Measurements from ENCODE around the gene AEN.

AEN gene

GRCh38 chr15:88658972-88659931 lies 38.1 kb downstream of the AEN start:
- DNase-seq (ENCODE audit: low read depth), result no peak
- H3K4me3 ChIP-seq (ENCODE audit: low read depth, low read length), result no peak overlapping the region
- TF ChIP-seq CTCF (conservative IDR thresholded peaks at IDR 0.05; ENCODE audit: low read depth, low read length), result no peak

GRCh38 chr15:88661041-88661700 lies 40.0 kb downstream of the AEN start:
- DNase-seq (ENCODE audit: low read depth), result no peak
- no peak overlapping the region for H3K4me3 ChIP-seq (ENCODE audit: low read depth, low read length)
- TF ChIP-seq CTCF (conservative IDR thresholded peaks at IDR 0.05; ENCODE audit: low read depth, low read length), result no peak

DNA sequence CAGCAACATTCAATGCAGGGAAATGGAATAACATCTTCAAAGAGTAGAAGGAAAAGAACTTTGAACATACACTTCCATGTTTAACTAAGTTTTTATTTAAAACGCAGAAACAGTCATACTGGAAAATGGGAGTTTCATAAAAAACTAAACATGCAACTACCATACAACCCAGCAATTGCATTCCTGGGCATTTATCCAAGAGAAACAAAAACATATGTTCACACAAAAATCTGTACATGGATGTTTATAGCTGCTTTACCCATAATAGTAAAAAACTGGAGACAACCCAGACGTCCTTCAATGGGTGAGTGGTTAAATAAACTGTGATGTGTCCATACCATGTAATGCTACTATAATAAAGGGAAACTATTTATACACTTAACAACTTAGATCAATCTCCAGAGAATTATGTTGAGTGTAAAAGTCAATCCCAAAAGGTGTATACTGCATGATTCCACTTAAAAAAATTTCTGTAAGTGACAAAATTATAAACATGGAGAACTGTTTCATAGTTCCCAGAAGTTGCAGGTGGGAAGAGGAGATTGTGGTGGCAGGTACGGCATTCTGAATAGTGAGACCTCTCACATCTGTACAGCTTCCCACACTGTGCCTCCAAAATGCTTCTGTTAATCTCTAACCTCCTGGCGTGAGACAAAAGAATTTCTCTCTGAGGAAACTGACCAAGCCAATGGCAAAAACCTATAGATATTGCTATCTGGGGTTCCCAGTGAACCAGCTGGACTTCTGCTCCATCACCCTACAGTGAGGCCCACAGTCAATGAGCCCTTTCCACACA lies 40.8 kb downstream of the AEN start:
- DNase-seq (ENCODE audit: low read depth), result peak; percentile 33
- no peak overlapping the region for H3K4me3 ChIP-seq (ENCODE audit: low read depth, low read length)
- no peak for TF ChIP-seq CTCF (conservative IDR thresholded peaks at IDR 0.05; ENCODE audit: low read depth, low read length)

GRCh38 chr15:88663141-88663621 lies 42.0 kb downstream of the AEN start:
- no peak for TF ChIP-seq CTCF (conservative IDR thresholded peaks at IDR 0.05; ENCODE audit: low read depth, low read length)
- no peak overlapping the region for H3K4me3 ChIP-seq (ENCODE audit: low read depth, low read length)
- no peak for DNase-seq (ENCODE audit: low read depth)

GRCh38 chr15:88664151-88664778 lies 43.1 kb downstream of the AEN start:
- peak; percentile 28 for DNase-seq (ENCODE audit: low read depth)
- peak; percentile 24 for TF ChIP-seq CTCF (conservative IDR thresholded peaks at IDR 0.05; ENCODE audit: low read depth, low read length)
- no peak overlapping the region for H3K4me3 ChIP-seq (ENCODE audit: low read depth, low read length)

- no peak for TF ChIP-seq CTCF (conservative IDR thresholded peaks at IDR 0.05; ENCODE audit: low read depth, low read length)
- DNase-seq (ENCODE audit: low read depth), result no peak
- no peak overlapping the region for H3K4me3 ChIP-seq (ENCODE audit: low read depth, low read length)
Measured at GRCh38 chr15:88674661-88675060, 53.5 kb downstream of the AEN start.

All from choroid plexus epithelial cell (primary cell).